IMR-90 (cell line): ENCODE data around the gene DENND2D. TPM values are rescaled to one million over a fixed set of nuclear protein-coding genes. Genes with fewer than 3 reads are reported as not detected.

Source experiments
- ATAC-seq: fragments of 200-7000 bp; cut with Tn5 transposase; 2 replicates; pipeline ENCODE4 v1.9.1; 2020; ENCODE audit warnings: low read depth, mild to moderate bottlenecking, moderate library complexity
- BruUV-seq: library from RNA; stranded (reverse); fragments of 400-500 nt; replicated peaks from 2 replicates; lab custom pipeline; 2021; lab: Mats Ljungman, UMichigan
- CTCF ChIA-PET: fragments of 300-600 bp; formaldehyde crosslinking; extraction: SDS; loops from one replicate; lab custom pipeline; 2021; ENCODE audit warnings: antibody characterized with exemption; lab: Yijun Ruan, JAX
- POLR2A ChIA-PET: fragments of 300-600 bp; sonication (Branson Sonifier 250); formaldehyde crosslinking; loops from one replicate; lab custom pipeline; 2022; ENCODE audit warnings: antibody characterized with exemption; ENCODE audit not compliant: unreplicated experiment; lab: Charles Lee
- DNase-seq: peaks from one replicate; pipeline ENCODE4 v3.0.0; 2013
- H2AFZ ChIP-seq: replicated peaks from 2 replicates; pipeline ENCODE3; 2013; ENCODE audit warnings: low read length, mild to moderate bottlenecking; ENCODE audit not compliant: poor library complexity
- H2AK5ac ChIP-seq: 2 replicates; pipeline ENCODE4 v1.6.1; 2013; ENCODE audit warnings: low read depth, low read length, inconsistent platforms
- H2AK9ac ChIP-seq: replicated peaks from 2 replicates; pipeline ENCODE3; 2013; ENCODE audit warnings: mild to moderate bottlenecking, low read depth, low read length, moderate library complexity; ENCODE audit not compliant: poor library complexity
- H2BK120ac ChIP-seq: 2 replicates; pipeline ENCODE4 v1.6.1; 2013; ENCODE audit warnings: low read depth, low read length, inconsistent platforms
- H2BK15ac ChIP-seq: 3 replicates; pipeline ENCODE4 v1.6.1; 2013; ENCODE audit warnings: low read depth, low read length, inconsistent platforms
- H2BK20ac ChIP-seq: 2 replicates; pipeline ENCODE4 v1.6.1; 2013; ENCODE audit warnings: low read depth, mild to moderate bottlenecking, inconsistent platforms, low read length, moderate library complexity
- H2BK5ac ChIP-seq: 2 replicates; pipeline ENCODE4 v1.6.1; 2013; ENCODE audit warnings: mild to moderate bottlenecking, low read depth, low read length, inconsistent platforms; ENCODE audit not compliant: poor library complexity, severe bottlenecking
- H3K14ac ChIP-seq: replicated peaks from 2 replicates; pipeline ENCODE4 v1.6.1; 2013; ENCODE audit warnings: low read depth, low read length, inconsistent platforms
- H3K18ac ChIP-seq: 2 replicates; pipeline ENCODE4 v1.6.1; 2013; ENCODE audit warnings: low read depth, low read length, control low read depth
- H3K23ac ChIP-seq: 2 replicates; pipeline ENCODE4 v1.6.1; 2013; ENCODE audit warnings: low read depth, low read length, inconsistent platforms
- H3K27ac ChIP-seq: 2 replicates; pipeline ENCODE4 v1.5.1; 2013; ENCODE audit warnings: mild to moderate bottlenecking, control low read depth, low read length; ENCODE audit not compliant: insufficient read depth
- H3K27me3 ChIP-seq: 2 replicates; pipeline ENCODE4 v1.6.1; 2013; ENCODE audit warnings: low read length; ENCODE audit not compliant: control insufficient read depth, insufficient read depth
- H3K36me3 ChIP-seq: 2 replicates; pipeline ENCODE4 v1.6.1; 2013; ENCODE audit warnings: low read length, mixed read lengths; ENCODE audit not compliant: control insufficient read depth, insufficient read depth
- H3K4ac ChIP-seq: 2 replicates; pipeline ENCODE4 v1.6.1; 2013; ENCODE audit warnings: low read depth, low read length, inconsistent platforms
- H3K4me1 ChIP-seq: 2 replicates; pipeline ENCODE4 v1.6.1; 2013; ENCODE audit warnings: low read length, mixed read lengths; ENCODE audit not compliant: control insufficient read depth, insufficient read depth
- H3K4me2 ChIP-seq: 2 replicates; pipeline ENCODE4 v1.6.1; 2013; ENCODE audit warnings: low read depth, mild to moderate bottlenecking, control low read depth, low read length, moderate library complexity
- H3K4me3 ChIP-seq: 2 replicates; pipeline ENCODE4 v1.5.1; 2013; ENCODE audit warnings: low read depth, mild to moderate bottlenecking, control low read depth, low read length, moderate library complexity; ENCODE audit not compliant: insufficient read depth
- H3K56ac ChIP-seq: 2 replicates; pipeline ENCODE4 v1.6.1; 2013; ENCODE audit warnings: low read length, inconsistent platforms; ENCODE audit not compliant: insufficient read depth; ENCODE audit errors: extremely low read depth
- H3K79me1 ChIP-seq, 2 experiments: 2 replicates each; pipeline ENCODE4 v1.6.1; 2013; ENCODE audit warnings: low read length in 2 of 2, inconsistent platforms in 1 of 2, low read depth in 1 of 2
- H3K9ac ChIP-seq: 2 replicates; pipeline ENCODE4 v1.6.1; 2013; ENCODE audit warnings: low read depth, low read length, control low read depth
- H3K9me1 ChIP-seq: 2 replicates; pipeline ENCODE4 v1.6.1; 2013; ENCODE audit warnings: low read length, inconsistent platforms; ENCODE audit not compliant: insufficient read depth
- H3K9me3 ChIP-seq: 2 replicates; pipeline ENCODE4 v1.6.1; 2013; ENCODE audit warnings: low read length; ENCODE audit not compliant: control insufficient read depth, insufficient read depth
- H4K20me1 ChIP-seq: 2 replicates; pipeline ENCODE4 v1.6.1; 2013; ENCODE audit warnings: low read length, inconsistent platforms; ENCODE audit not compliant: insufficient read depth
- H4K5ac ChIP-seq: 2 replicates; pipeline ENCODE4 v1.6.1; 2013; ENCODE audit warnings: mild to moderate bottlenecking, low read depth, low read length, control low read depth
- H4K8ac ChIP-seq, 2 experiments: 2 replicates each; pipeline ENCODE4 v1.6.1; 2013; ENCODE audit warnings: low read depth in 2 of 2, low read length in 2 of 2, control low read depth in 1 of 2, inconsistent platforms in 1 of 2
- H4K91ac ChIP-seq: 2 replicates; pipeline ENCODE4 v1.6.1; 2013; ENCODE audit warnings: low read depth, low read length, inconsistent platforms; ENCODE audit not compliant: insufficient read depth
- ELK1 ChIP-seq: fragments of 150-350 bp; IDR thresholded peaks from 2 replicates; pipeline ENCODE4 v1.6.1; 2016; ENCODE audit warnings: low read depth, mild to moderate bottlenecking, low read length, moderate library complexity, borderline replicate concordance
- WGBS, 2 experiments: methylation state at CpG; one replicate each; pipeline versions ENCODE4 v1.1.5 to v1.1.7; 2013; ENCODE audit warnings: missing lambda C conversion rate in 2 of 2; ENCODE audit not compliant: insufficient read length in 1 of 2; ENCODE audit errors: extremely low coverage in 2 of 2; 5-methylcytosine and 5-hydroxymethylcytosine counted together
- dilution Hi-C: fragments of 300-500 bp; cut with HindIII; formaldehyde crosslinking; loops from one replicate; pipeline ENCODE4 v1.14.3; 2018; ENCODE audit warnings: low sequenced_read_pairs; ENCODE audit not compliant: unreplicated experiment
- in situ Hi-C: fragments of 300-500 bp; cut with MboI; formaldehyde crosslinking; loops from 3 replicates; pipeline ENCODE4 v1.14.3; 2019; ENCODE audit warnings: low sequenced_read_pairs, inconsistent platforms, mixed read lengths
- intact Hi-C: fragments of 100-400 bp; cut with micrococcal nuclease; formaldehyde crosslinking; loops from 2 replicates; pipeline ENCODE4 v1.10.0; 2022
- polyA plus RNA-seq, 3 experiments: library from polyadenylated mRNA; depleted of rRNA; stranded (reverse); fragments of >200 nt; gene quantifications; 2 replicates each; pipeline ENCODE4 v1.2.3, GENCODE V29; 2012; ENCODE audit warnings: low replicate concordance in 1 of 3
- total RNA-seq: library from RNA; depleted of rRNA; stranded (reverse); fragments of >200 nt; gene quantifications from 2 replicates; pipeline ENCODE4 v1.2.3, GENCODE V29; 2012

DENND2D gene
- total and polyA plus RNA-seq, 2 of the 4 experiments (the other 2 are of a cell fraction), result 0.86 to 0.90 TPM

GRCh38 chr1:111161843-111162487 lies 38.5 kb downstream of the DENND2D start:
- dilution Hi-C loops, result no loop called here
- H3K27ac ChIP-seq, result no peak overlapping the region

More at GRCh38 chr1:111161843-111162487, 38.5 kb downstream of the DENND2D start:
- WGBS, 2 experiments, result 14% methylated on average over 1 of the region's 1 CpG; no CpG with 5 or more reads in 1 of the 2 experiments
- Histone ChIP-seq H4K5ac (no peak overlapping the region), H2BK20ac (no peak overlapping the region), H3K4me2 (no peak overlapping the region), H3K9me3 (no peaks in the 10 kb centered on the region), H2BK120ac (no peak overlapping the region), H3K27me3 (no peaks in the 10 kb centered on the region), H4K91ac (no peak overlapping the region), H3K79me1 (peaks cover 5 to 15% of the 10 kb centered on the region in 2 experiments; a peak in 3 of 4 replicates), H3K56ac (no peak overlapping the region), H3K9me1 (no peaks in the 10 kb centered on the region), H2AK9ac (no peak overlapping the region), H3K23ac (no peak overlapping the region; the same call in 1 of the 2 replicates), H4K20me1 (no peaks in the 10 kb centered on the region), H3K4me3 (no peak overlapping the region), H4K8ac (no peak overlapping the region), H3K14ac (no peak overlapping the region), H3K4me1 (no peaks in the 10 kb centered on the region), H3K18ac (no peak overlapping the region), H3K4ac (no peak overlapping the region), H2AK5ac (no peak overlapping the region), H2BK5ac (no peak overlapping the region), H3K9ac (no peak overlapping the region), H2BK15ac (no peak overlapping the region), H3K36me3 (peaks cover 3% of the 10 kb centered on the region; the same call in 1 of the 2 replicates), H2AFZ (no peak overlapping the region)
- BruUV-seq, result no TSS peak
- ChIA-PET POLR2A (no interaction called here), CTCF (interaction anchor here (1.1 to 1.6 kb wide), 2 partner anchors 11 to 19 kb away, joined by 3 read pairs; no protein-coding TSS in a partner anchor)
- ATAC-seq (peak; percentile 35), DNase-seq (peak; percentile 19)
- in situ Hi-C loops, result no loop called here
- intact Hi-C loops, result loop anchor here (2.0 to 5.0 kb wide), 2 partner anchors 21 to 120 kb away; partner anchors contain the start of genes CEPT1 and DRAM2
- TF ChIP-seq ELK1, result no peak
